Measurements from ENCODE around the gene RIC3. TPM values are rescaled to one million over a fixed set of nuclear protein-coding genes. Genes with fewer than 3 reads are reported as not detected.

The RIC3 gene
- polyA plus RNA-seq, 12 donors, result 0.12 to 14.9 (median 0.47) TPM; not detected in 2

Other genes starting within 250 kb of the RIC3 start
- under 1 TPM in 1 of 12 donors, not detected in 11; 0.15 TPM for gene OR10A6, start 237.8 kb downstream of the RIC3 start, polyA plus RNA-seq (ENCODE audit: insufficient read length in 12 of 12)
- gene OR10A3, start 227.3 kb downstream of the RIC3 start, polyA plus RNA-seq (ENCODE audit: insufficient read length in 12 of 12), result under 1 TPM in 3 of 12 donors, not detected in 9; 0.07 to 0.26 (median 0.12) TPM
- not detected for gene NLRP10, start 203.6 kb downstream of the RIC3 start, polyA plus RNA-seq (ENCODE audit: insufficient read length in 12 of 12)
- 100 to 1,000 TPM; 224 to 613 (median 377) TPM for gene EIF3F, start 181.7 kb downstream of the RIC3 start, polyA plus RNA-seq (ENCODE audit: insufficient read length in 12 of 12)
- 10 to 100 TPM in 11 of 12 donors, not detected in 1; 10.2 to 19.0 (median 13.9) TPM for gene TUB, start 87.8 kb downstream of the RIC3 start, polyA plus RNA-seq (ENCODE audit: insufficient read length in 12 of 12)
- 10 to 100 TPM in 1 of 12 donors, 1 to 10 TPM in 8, under 1 TPM in 1, not detected in 2; 0.77 to 11.1 (median 2.5) TPM for gene LMO1, start 94.9 kb upstream of the RIC3 start, polyA plus RNA-seq (ENCODE audit: insufficient read length in 12 of 12)